ENCODE measurements around the gene ALK.

Gene ALK

DNA sequence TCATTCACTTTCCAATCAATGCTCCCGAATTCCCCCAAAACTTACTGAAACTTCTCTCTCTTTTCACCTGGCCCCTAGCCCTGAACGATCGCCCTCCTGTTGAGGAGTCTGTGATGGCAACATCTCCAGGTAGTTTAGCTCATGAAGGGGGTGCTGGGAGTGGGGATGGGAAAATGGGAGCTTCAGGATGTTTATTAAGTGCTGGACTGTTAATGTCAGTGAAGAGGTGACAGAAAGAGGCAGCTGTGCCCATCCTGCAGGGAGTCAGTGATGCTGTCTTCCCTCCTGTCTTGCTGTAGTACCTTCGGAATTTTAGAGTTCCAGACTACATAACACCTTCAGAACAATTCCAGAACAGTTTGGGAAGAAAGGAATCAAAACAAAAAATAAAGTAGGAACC is 308.8 kb downstream of the ALK start:
- POLR2A ChIA-PET = no interaction called here
- CTCF ChIA-PET = no interaction called here
- TF ChIP-seq, protein P1, sequence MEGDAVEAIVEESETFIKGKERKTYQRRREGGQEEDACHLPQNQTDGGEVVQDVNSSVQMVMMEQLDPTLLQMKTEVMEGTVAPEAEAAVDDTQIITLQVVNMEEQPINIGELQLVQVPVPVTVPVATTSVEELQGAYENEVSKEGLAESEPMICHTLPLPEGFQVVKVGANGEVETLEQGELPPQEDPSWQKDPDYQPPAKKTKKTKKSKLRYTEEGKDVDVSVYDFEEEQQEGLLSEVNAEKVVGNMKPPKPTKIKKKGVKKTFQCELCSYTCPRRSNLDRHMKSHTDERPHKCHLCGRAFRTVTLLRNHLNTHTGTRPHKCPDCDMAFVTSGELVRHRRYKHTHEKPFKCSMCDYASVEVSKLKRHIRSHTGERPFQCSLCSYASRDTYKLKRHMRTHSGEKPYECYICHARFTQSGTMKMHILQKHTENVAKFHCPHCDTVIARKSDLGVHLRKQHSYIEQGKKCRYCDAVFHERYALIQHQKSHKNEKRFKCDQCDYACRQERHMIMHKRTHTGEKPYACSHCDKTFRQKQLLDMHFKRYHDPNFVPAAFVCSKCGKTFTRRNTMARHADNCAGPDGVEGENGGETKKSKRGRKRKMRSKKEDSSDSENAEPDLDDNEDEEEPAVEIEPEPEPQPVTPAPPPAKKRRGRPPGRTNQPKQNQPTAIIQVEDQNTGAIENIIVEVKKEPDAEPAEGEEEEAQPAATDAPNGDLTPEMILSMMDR (IDR thresholded peaks at IDR 0.05; ENCODE audit: control extremely low read depth, extremely low read depth, low read depth, missing control alignments) = no peak
- no peak for DNase-seq (ENCODE audit: extremely low spot score)

DNA sequence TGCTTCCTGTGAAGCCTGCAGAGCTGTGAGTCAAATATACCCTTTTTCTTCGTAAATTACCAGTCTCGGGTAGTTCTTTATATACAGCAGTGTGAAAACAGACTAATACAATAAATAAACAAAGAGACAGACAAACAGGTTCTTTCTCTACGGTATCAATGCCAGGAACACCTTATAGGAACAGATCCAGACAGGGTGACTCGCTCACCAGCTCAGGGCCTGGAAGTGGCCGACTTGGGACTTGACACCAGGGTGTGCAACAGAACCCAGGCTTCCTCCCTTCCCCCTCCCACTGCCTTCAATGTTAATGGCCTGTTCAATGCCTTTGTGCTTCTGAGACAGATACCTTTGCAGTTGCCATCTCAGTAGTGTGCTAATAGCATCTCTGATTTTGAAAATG is 309.5 kb downstream of the ALK start:
- TF ChIP-seq, protein P1 (IDR thresholded peaks at IDR 0.05; ENCODE audit: control extremely low read depth, extremely low read depth, low read depth, missing control alignments) = no peak
- CTCF ChIA-PET = no interaction called here
- POLR2A ChIA-PET = no interaction called here
- no peak for DNase-seq (ENCODE audit: extremely low spot score)

DNA sequence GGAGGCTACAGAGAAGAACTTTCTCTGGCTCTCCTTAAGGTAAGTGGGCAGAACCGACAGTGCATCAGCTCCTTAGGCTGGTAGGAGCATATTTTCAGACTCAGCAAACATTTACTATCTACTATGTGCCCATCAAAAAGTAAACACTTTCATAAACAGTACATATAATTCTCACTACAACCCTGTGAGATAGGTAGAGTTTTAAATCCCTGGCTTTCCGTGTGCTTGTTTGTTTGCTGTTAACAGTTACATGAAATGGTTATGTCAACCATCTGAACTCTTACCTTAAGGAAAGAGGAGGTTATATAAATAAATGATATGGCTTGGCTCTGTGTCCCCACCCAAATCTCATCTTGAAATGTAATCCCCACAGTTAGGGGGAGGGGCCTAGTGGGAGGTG is 310.1 kb downstream of the ALK start:
- POLR2A ChIA-PET = no interaction called here
- TF ChIP-seq, protein P1 (IDR thresholded peaks at IDR 0.05; ENCODE audit: control extremely low read depth, extremely low read depth, low read depth, missing control alignments) = no peak
- CTCF ChIA-PET = interaction anchor here (1.6 kb wide), 1 partner anchor 12 kb away, joined by 5 read pairs; no protein-coding TSS in a partner anchor
- DNase-seq (ENCODE audit: extremely low spot score) = no peak

DNA sequence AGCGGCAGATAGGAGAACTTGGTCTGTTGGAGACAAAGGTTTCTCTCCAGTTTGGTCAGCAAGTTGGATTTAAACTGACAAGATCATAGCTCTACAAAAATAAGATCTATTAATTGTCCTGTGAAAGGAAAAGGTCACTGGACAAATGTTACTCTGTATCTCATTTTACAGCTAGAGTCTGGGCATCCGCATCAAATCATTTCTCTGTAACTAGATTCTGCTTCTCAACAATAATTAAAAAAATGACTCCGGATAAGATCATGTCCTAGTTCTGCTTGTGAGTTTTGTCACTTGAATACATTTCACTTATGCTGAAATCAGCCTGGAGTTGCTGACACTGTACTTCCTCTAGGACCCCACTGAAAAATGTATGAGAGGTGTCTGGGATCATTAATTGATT is 310.8 kb downstream of the ALK start:
- ChIA-PET POLR2A (no interaction called here), CTCF (interaction anchor here (1.6 kb wide), 1 partner anchor 11 kb away, joined by 5 read pairs; no protein-coding TSS in a partner anchor)
- no peak for DNase-seq (ENCODE audit: extremely low spot score)
- TF ChIP-seq, protein P1 (IDR thresholded peaks at IDR 0.05; ENCODE audit: control extremely low read depth, extremely low read depth, low read depth, missing control alignments) = no peak

DNA sequence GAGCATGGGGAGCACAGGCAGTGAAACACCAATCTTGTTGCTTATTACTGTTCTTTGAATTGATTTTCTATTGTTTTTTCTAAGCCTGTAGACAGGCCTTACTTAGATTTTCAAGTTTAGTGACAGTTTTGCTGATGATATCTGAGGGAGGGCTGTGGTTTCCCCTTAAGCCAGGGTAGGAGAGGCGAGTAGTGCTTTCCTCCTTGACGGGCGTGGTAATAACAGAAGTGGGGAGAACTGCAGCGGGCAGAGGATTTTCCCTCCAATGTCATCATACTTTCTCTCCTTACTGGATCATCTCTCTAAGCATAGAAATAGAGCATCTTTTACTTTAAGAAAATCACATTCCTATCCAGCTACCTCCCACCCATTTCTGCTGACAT is 314.4 kb downstream of the ALK start:
- no peak for DNase-seq (ENCODE audit: extremely low spot score)
- TF ChIP-seq, protein P1 (IDR thresholded peaks at IDR 0.05; ENCODE audit: control extremely low read depth, extremely low read depth, low read depth, missing control alignments) = no peak
- ChIA-PET POLR2A (no interaction called here), CTCF (no interaction called here)

DNA sequence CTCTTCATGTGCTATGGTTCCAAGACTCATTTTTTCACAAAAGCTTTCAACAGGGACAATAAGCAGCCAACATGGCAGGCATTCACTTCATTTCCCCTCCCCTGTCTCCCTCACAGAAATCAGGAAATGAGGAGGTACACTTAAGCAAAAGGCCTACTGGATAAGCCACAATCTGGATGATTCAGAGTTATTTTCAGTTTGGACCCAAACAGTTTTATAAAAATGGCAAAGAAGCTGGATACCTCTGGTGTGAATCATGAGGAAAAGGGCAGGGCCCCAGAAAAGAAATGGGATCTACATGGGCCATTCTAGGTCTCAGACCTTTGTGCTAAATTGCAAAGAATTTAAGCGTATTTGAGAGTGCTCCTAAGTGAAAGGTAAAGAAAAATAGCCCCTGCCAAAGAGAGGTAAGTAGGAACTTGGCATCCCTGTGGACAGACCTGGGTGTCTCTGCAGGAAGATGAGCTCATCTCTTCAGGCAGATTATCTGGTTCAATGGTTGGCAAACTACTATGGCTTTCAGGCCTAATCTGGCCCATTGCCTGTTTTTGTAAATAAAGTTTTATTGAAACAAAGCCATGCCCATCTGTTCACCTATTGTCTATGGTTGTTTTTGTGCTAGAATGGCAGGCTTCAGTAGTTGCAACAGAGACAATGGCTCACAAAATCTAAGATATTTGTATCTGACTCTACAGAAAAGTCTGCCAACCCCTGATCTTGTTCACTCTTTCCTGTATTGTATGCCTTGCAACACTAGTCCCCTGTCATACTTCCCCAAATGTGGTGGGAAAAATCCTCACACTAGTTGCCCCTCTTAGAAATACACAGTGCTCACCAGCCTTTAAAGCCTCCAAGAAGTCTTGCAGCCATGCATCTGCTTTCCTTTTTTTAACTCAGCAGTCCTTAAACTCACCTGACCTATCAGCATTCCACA is 315.0 kb downstream of the ALK start:
- CTCF ChIA-PET = no interaction called here
- DNase-seq (ENCODE audit: extremely low spot score) = no peak
- POLR2A ChIA-PET = no interaction called here
- TF ChIP-seq, protein P1 (IDR thresholded peaks at IDR 0.05; ENCODE audit: control extremely low read depth, extremely low read depth, low read depth, missing control alignments) = no peak

All from GM10248 (cell line).